Measurements from ENCODE around the gene CDK14.

GRCh38 chr7:90580051-90580450, 16.1 kb upstream of the CDK14 start:
- no peak for TF ChIP-seq CTCF (IDR thresholded peaks at IDR 0.05; ENCODE audit: low read length)
- TF ChIP-seq EZH2 (IDR thresholded peaks at IDR 0.05; ENCODE audit: borderline replicate concordance, low read length) = no peak
